Hepatocyte (in vitro differentiated cells): Measurements from ENCODE around the gene VWA5B2. TPM values are rescaled to one million over a fixed set of nuclear protein-coding genes. Genes with fewer than 3 reads are reported as not detected.

ENCODE experiments used
- DNase-seq: peaks from one replicate; pipeline ENCODE4 v3.0.0-alpha.2; 2016; ENCODE audit warnings: low spot score
- H2AFZ ChIP-seq: fragments of 200-600 bp; sonication (generic); 2 replicates; pipeline ENCODE4 v1.6.0; 2016; ENCODE audit warnings: antibody characterized with exemption, mild to moderate bottlenecking
- H3K27ac ChIP-seq: fragments of 200-600 bp; sonication (generic); 2 replicates; pipeline ENCODE4 v1.5.1; 2016; ENCODE audit warnings: mild to moderate bottlenecking
- H3K27me3 ChIP-seq: fragments of 200-600 bp; sonication (generic); 2 replicates; pipeline ENCODE4 v1.6.1; 2016
- H3K36me3 ChIP-seq: fragments of 200-600 bp; sonication (generic); replicated peaks from 2 replicates; pipeline ENCODE4 v1.5.1; 2016; ENCODE audit warnings: low read depth; ENCODE audit not compliant: insufficient read depth
- H3K4me1 ChIP-seq: fragments of 200-600 bp; sonication (generic); 2 replicates; pipeline ENCODE4 v1.5.1; 2016; ENCODE audit warnings: mild to moderate bottlenecking, moderate library complexity; ENCODE audit not compliant: insufficient read depth
- H3K4me2 ChIP-seq: fragments of 200-600 bp; sonication (generic); 2 replicates; pipeline ENCODE4 v1.6.0; 2016
- H3K4me3 ChIP-seq: fragments of 200-600 bp; sonication (generic); 2 replicates; pipeline ENCODE4 v1.5.1; 2016; ENCODE audit warnings: mild to moderate bottlenecking
- H3K79me2 ChIP-seq: fragments of 200-600 bp; sonication (generic); 2 replicates; pipeline ENCODE4 v1.6.0; 2017; ENCODE audit warnings: mild to moderate bottlenecking
- H3K9me2 ChIP-seq: fragments of 200-600 bp; sonication (generic); replicated peaks from 2 replicates; pipeline ENCODE4 v1.6.0; 2017; ENCODE audit warnings: mild to moderate bottlenecking; ENCODE audit not compliant: insufficient read depth
- H3K9me3 ChIP-seq: fragments of 200-600 bp; sonication (generic); 2 replicates; pipeline ENCODE4 v1.5.1; 2016; ENCODE audit warnings: low read depth, mild to moderate bottlenecking
- H4K20me1 ChIP-seq: fragments of 200-600 bp; sonication (generic); 2 replicates; pipeline ENCODE4 v1.6.0; 2016; ENCODE audit warnings: mild to moderate bottlenecking; ENCODE audit not compliant: insufficient read depth, poor library complexity, severe bottlenecking
- CTCF ChIP-seq: fragments of 200-600 bp; sonication (generic); IDR thresholded peaks from 2 replicates; pipeline ENCODE4 v1.5.1; 2016; ENCODE audit warnings: antibody characterized with exemption, mild to moderate bottlenecking; ENCODE audit not compliant: poor library complexity
- EZH2 ChIP-seq: fragments of 200-600 bp; sonication (generic); IDR thresholded peaks from 2 replicates; pipeline ENCODE4 v1.6.1; 2016; ENCODE audit warnings: antibody characterized with exemption, mild to moderate bottlenecking, borderline replicate concordance
- EZH2phosphoT487 ChIP-seq: fragments of 200-600 bp; sonication (generic); IDR thresholded peaks from one replicate; pipeline ENCODE4 v1.6.1; 2018; ENCODE audit warnings: antibody characterized with exemption, mild to moderate bottlenecking, low read depth, moderate library complexity; ENCODE audit not compliant: unreplicated experiment, severe bottlenecking
- whole genome bisulfite sequencing: methylation state at CpG from one replicate; pipeline ENCODE4 v1.1.6; 2016; ENCODE audit warnings: low lambda C conversion rate; ENCODE audit errors: missing lambda C conversion rate; 5-methylcytosine and 5-hydroxymethylcytosine counted together
- polyA plus RNA-seq: library from polyadenylated mRNA; unstranded; fragments of >200 nt; fragmentation: Nextera tagmentation; extraction: Ambion mirVana; gene quantifications from 2 replicates; pipeline ENCODE4 v1.2.1, GENCODE V29; 2016
- total RNA-seq: library from RNA; depleted of rRNA; stranded (reverse); fragments of >200 nt; gene quantifications from 2 replicates; pipeline ENCODE4 v1.2.3, GENCODE V29; 2014

Gene VWA5B2
- total and polyA plus RNA-seq, 2 experiments from 2014 or later: 1.0 to 3.2 TPM

GRCh38 chr3:184239708-184240107, 10.3 kb downstream of the VWA5B2 start:
- no peaks in the 10 kb centered on the region for H3K79me2 ChIP-seq
- H2AFZ ChIP-seq: no peak overlapping the region
- no peaks in the 10 kb centered on the region for H3K4me1 ChIP-seq
- H3K27ac ChIP-seq: no peak overlapping the region
- no peak overlapping the region for H3K4me2 ChIP-seq
- 83% methylated on average over 6 of the region's 7 CpGs for WGBS
- TF ChIP-seq EZH2: no peak
- no peaks in the 10 kb centered on the region for H4K20me1 ChIP-seq
- no peak overlapping the region for H3K4me3 ChIP-seq
- no peaks in the 10 kb centered on the region for H3K36me3 ChIP-seq
- DNase-seq: no peak
- no peaks in the 10 kb centered on the region for H3K9me3 ChIP-seq
- H3K27me3 ChIP-seq: no peaks in the 10 kb centered on the region
- H3K9me2 ChIP-seq: no peaks in the 10 kb centered on the region

GRCh38 chr3:184240384-184241140, 11.2 kb downstream of the VWA5B2 start:
- no peaks in the 10 kb centered on the region for H3K9me3 ChIP-seq
- WGBS: 92% methylated on average over 4 of the region's 4 CpGs
- H4K20me1 ChIP-seq: no peaks in the 10 kb centered on the region
- no peaks in the 10 kb centered on the region for H3K36me3 ChIP-seq
- H3K4me3 ChIP-seq: no peak overlapping the region
- TF ChIP-seq EZH2phosphoT487: no peak
- no peak for TF ChIP-seq EZH2
- no peaks in the 10 kb centered on the region for H3K9me2 ChIP-seq
- H3K79me2 ChIP-seq: no peaks in the 10 kb centered on the region
- H3K27ac ChIP-seq: no peak overlapping the region
- no peak overlapping the region for H2AFZ ChIP-seq
- no peaks in the 10 kb centered on the region for H3K27me3 ChIP-seq
- H3K4me2 ChIP-seq: no peak overlapping the region
- DNase-seq: no peak
- H3K4me1 ChIP-seq: no peaks in the 10 kb centered on the region

- Histone ChIP-seq H3K79me2 (no peaks in the 10 kb centered on the region), H3K4me2 (no peak overlapping the region), H3K36me3 (no peaks in the 10 kb centered on the region), H3K9me3 (no peaks in the 10 kb centered on the region), H3K9me2 (no peaks in the 10 kb centered on the region), H2AFZ (no peak overlapping the region), H3K27ac (no peak overlapping the region), H3K27me3 (no peaks in the 10 kb centered on the region), H3K4me1 (no peaks in the 10 kb centered on the region), H3K4me3 (no peak overlapping the region), H4K20me1 (no peaks in the 10 kb centered on the region)
- no peak for DNase-seq
- 79% methylated on average over 15 of the region's 17 CpGs for WGBS
- TF ChIP-seq EZH2: no peak
- TF ChIP-seq CTCF: no peak
- TF ChIP-seq EZH2phosphoT487: no peak
Observed at GRCh38 chr3:184241141-184241446, 11.7 kb downstream of the VWA5B2 start.

GRCh38 chr3:184241447-184242296, 12.3 kb downstream of the VWA5B2 start:
- peaks cover 2% of the 10 kb centered on the region for H3K79me2 ChIP-seq
- WGBS: 68% methylated on average over 41 of the region's 46 CpGs
- no peaks in the 10 kb centered on the region for H3K9me2 ChIP-seq
- no peak overlapping the region for H3K4me3 ChIP-seq
- no peaks in the 10 kb centered on the region for H3K27me3 ChIP-seq
- no peaks in the 10 kb centered on the region for H3K4me1 ChIP-seq
- H3K9me3 ChIP-seq: no peaks in the 10 kb centered on the region
- no peaks in the 10 kb centered on the region for H3K36me3 ChIP-seq
- TF ChIP-seq EZH2phosphoT487: no peak
- TF ChIP-seq CTCF: peak; percentile 32
- H4K20me1 ChIP-seq: no peaks in the 10 kb centered on the region
- H2AFZ ChIP-seq: no peak overlapping the region
- peak overlapping the region; percentile 41 for H3K4me2 ChIP-seq
- no peak overlapping the region for H3K27ac ChIP-seq
- peak; percentile 63 for DNase-seq
